ENCODE measurements around the gene DICER1.

Gene DICER1

GRCh38 chr14:95122621-95122945, 34.7 kb downstream of the DICER1 start:
- Histone ChIP-seq H3K4me2 (no peak overlapping the region), H3K27me3 (ENCODE audit: insufficient read depth, low read depth) (no peaks in the 10 kb centered on the region), H2AFZ (ENCODE audit: low read depth) (no peak overlapping the region), H3K36me3 (ENCODE audit: insufficient read depth) (no peaks in the 10 kb centered on the region), H3K79me2 (ENCODE audit: insufficient read depth, low read depth) (no peaks in the 10 kb centered on the region), H3K27ac (no peak overlapping the region), H4K20me1 (ENCODE audit: insufficient read depth) (no peaks in the 10 kb centered on the region), H3K4me1 (ENCODE audit: low read depth, poor library complexity, severe bottlenecking) (peaks cover 6% of the 10 kb centered on the region), H3K9ac (no peak overlapping the region), H3K4me3 (IDR thresholded peaks at IDR 0.05; ENCODE audit: insufficient read depth, low read depth, low read length) (no peak overlapping the region)
- no peak for TF ChIP-seq CTCF (conservative IDR thresholded peaks at IDR 0.05; ENCODE audit: low read depth, low read length)

- Histone ChIP-seq H3K36me3 (ENCODE audit: insufficient read depth) (no peaks in the 10 kb centered on the region), H3K79me2 (ENCODE audit: insufficient read depth, low read depth) (no peaks in the 10 kb centered on the region), H3K9ac (no peak overlapping the region), H3K4me2 (no peak overlapping the region), H3K4me3 (IDR thresholded peaks at IDR 0.05; ENCODE audit: insufficient read depth, low read depth, low read length) (no peak overlapping the region), H4K20me1 (ENCODE audit: insufficient read depth) (no peaks in the 10 kb centered on the region), H3K4me1 (ENCODE audit: low read depth, poor library complexity, severe bottlenecking) (peaks cover under 1% of the 10 kb centered on the region), H2AFZ (ENCODE audit: low read depth) (no peak overlapping the region), H3K27ac (no peak overlapping the region), H3K27me3 (ENCODE audit: insufficient read depth, low read depth) (no peaks in the 10 kb centered on the region)
- TF ChIP-seq CTCF (conservative IDR thresholded peaks at IDR 0.05; ENCODE audit: low read depth, low read length): no peak
Measured at GRCh38 chr14:95121911-95122620, 35.3 kb downstream of the DICER1 start.

GRCh38 chr14:95119336-95119735, 38.0 kb downstream of the DICER1 start:
- no peak overlapping the region for H3K27ac ChIP-seq
- H2AFZ ChIP-seq (ENCODE audit: low read depth): no peak overlapping the region
- no peaks in the 10 kb centered on the region for H4K20me1 ChIP-seq (ENCODE audit: insufficient read depth)
- TF ChIP-seq CTCF (conservative IDR thresholded peaks at IDR 0.05; ENCODE audit: low read depth, low read length): no peak
- no peaks in the 10 kb centered on the region for H3K27me3 ChIP-seq (ENCODE audit: insufficient read depth, low read depth)
- H3K36me3 ChIP-seq (ENCODE audit: insufficient read depth): no peaks in the 10 kb centered on the region
- no peak overlapping the region for H3K4me3 ChIP-seq (IDR thresholded peaks at IDR 0.05; ENCODE audit: insufficient read depth, low read depth, low read length)
- no peaks in the 10 kb centered on the region for H3K79me2 ChIP-seq (ENCODE audit: insufficient read depth, low read depth)
- H3K9ac ChIP-seq: no peak overlapping the region
- no peak overlapping the region for H3K4me2 ChIP-seq
- H3K4me1 ChIP-seq (ENCODE audit: low read depth, poor library complexity, severe bottlenecking): no peaks in the 10 kb centered on the region

- Histone ChIP-seq H3K27me3 (ENCODE audit: insufficient read depth, low read depth) (no peaks in the 10 kb centered on the region), H2AFZ (ENCODE audit: low read depth) (no peak overlapping the region), H3K4me2 (no peak overlapping the region), H3K79me2 (ENCODE audit: insufficient read depth, low read depth) (no peaks in the 10 kb centered on the region), H4K20me1 (ENCODE audit: insufficient read depth) (no peaks in the 10 kb centered on the region), H3K9ac (no peak overlapping the region), H3K4me3 (IDR thresholded peaks at IDR 0.05; ENCODE audit: insufficient read depth, low read depth, low read length) (no peak overlapping the region), H3K36me3 (ENCODE audit: insufficient read depth) (no peaks in the 10 kb centered on the region), H3K4me1 (ENCODE audit: low read depth, poor library complexity, severe bottlenecking) (no peaks in the 10 kb centered on the region), H3K27ac (no peak overlapping the region)
- TF ChIP-seq CTCF (conservative IDR thresholded peaks at IDR 0.05; ENCODE audit: low read depth, low read length): no peak
Measured at GRCh38 chr14:95117937-95118721, 39.2 kb downstream of the DICER1 start.

Measured in KMS-11 (cell line).